Activated naive CD8-positive, alpha-beta T cell treated with anti-CD3 and anti-CD28 coated beads, Interleukin-2, amount 10 ng/mL, durations not matched to agents 7 days and 5 days (primary cell): ENCODE measurements around the gene TMEM51. TPM values are rescaled to one million over a fixed set of nuclear protein-coding genes. Genes with fewer than 3 reads are reported as not detected.

Experiments
- ATAC-seq: fragments of 150-1000 bp; cut with Tn5 transposase; one replicate; pipeline ENCODE4 v1.10.0; 2021; ENCODE audit warnings: low read depth, moderate library complexity
- POLR2A ChIA-PET: fragments of 350-600 bp; sonication (Branson Sonifier 250); formaldehyde crosslinking; loops from one replicate; lab custom pipeline; 2021; ENCODE audit warnings: antibody characterized with exemption; lab: Charles Lee
- DNase-seq: peaks from one replicate; pipeline ENCODE4 v3.0.0; 2021
- H3K27ac Mint-ChIP-seq: one replicate; pipeline ENCODE4 v1.8.0; 2022; ENCODE audit warnings: mild to moderate bottlenecking, mixed read lengths
- H3K27me3 Mint-ChIP-seq: one replicate; pipeline ENCODE4 v1.8.0; 2022; ENCODE audit warnings: mild to moderate bottlenecking, moderate library complexity, mixed read lengths
- H3K36me3 Mint-ChIP-seq: one replicate; pipeline ENCODE4 v1.8.0; 2021; ENCODE audit warnings: mild to moderate bottlenecking, mixed read lengths
- H3K4me1 Mint-ChIP-seq: one replicate; pipeline ENCODE4 v1.8.0; 2021; ENCODE audit warnings: mixed read lengths
- H3K4me3 Mint-ChIP-seq: one replicate; pipeline ENCODE4 v1.8.0; 2022; ENCODE audit warnings: mild to moderate bottlenecking, moderate library complexity, mixed read lengths
- H3K9me3 Mint-ChIP-seq: one replicate; pipeline ENCODE4 v1.8.0; 2021; ENCODE audit warnings: mixed read lengths
- total RNA-seq, 2 experiments: library from RNA; stranded (reverse); gene quantifications; one replicate each; pipeline ENCODE4 v1.2.3, GENCODE V29; 2021

TMEM51 gene
- total RNA-seq, 2 experiments from 2014 or later = 0.57 to 0.80 TPM

DNA sequence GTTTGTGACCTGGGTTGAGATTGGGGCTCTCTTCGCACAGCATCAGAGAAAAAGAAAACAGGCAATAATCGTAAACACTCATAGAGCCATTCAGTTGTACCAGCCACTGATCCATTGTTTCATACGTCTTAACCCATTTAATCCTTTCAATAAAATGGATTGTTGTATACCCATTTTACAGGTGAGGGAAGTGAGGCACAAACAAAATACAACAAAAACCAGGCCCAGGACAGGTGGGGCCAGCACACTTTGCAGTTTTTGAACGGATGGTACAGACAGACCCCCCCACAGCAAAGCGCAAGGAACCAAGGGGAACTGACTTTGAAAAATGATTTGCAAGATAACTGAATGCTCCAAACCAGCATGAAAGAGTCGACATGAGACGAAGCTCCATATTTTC is 89.2 kb downstream of the TMEM51 start:
- H3K36me3 Mint-ChIP-seq = peaks cover 14% of the 10 kb centered on the region

DNA sequence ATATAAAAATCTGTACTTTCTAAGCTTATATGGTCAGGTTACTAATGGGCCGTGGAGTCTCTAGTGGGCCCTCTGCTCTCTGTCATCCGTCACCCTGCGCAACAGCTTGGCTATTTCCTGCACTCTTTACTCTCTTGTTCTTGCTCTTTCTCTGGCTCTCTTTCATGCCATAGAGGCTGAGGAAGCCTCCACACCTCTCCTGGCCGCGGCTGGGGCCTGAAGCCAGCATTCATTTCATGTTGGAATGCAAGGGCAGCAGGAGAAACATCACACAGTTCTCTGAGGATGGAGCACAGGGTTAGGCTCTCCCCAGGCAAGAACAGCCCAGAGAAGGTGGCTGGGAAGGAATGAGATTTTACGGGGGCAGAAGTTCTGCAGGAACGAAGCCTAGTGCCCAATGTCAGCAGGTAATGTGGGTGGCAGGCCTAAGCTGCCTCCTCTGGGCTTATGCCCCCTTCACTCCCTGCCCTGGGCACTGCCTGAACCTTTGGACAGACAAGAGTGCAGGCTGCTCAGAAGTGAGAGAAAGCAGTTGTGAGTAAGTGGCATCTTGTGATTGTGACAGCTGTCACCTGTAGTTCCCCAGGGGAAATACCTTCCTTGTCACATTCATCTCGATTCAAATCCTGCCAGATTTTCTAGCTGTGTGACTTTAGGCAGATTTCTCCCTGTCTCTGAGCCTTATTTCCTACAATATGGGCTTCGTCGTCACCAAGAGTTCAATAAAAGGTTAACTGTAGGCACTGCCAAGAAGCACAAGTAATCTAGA is 89.9 kb downstream of the TMEM51 start:
- DNase-seq (no peak), ATAC-seq (no peak)
- Mint-ChIP-seq H3K27me3 (peaks cover 49% of the 10 kb centered on the region), H3K4me1 (peaks cover 20% of the 10 kb centered on the region), H3K36me3 (peaks cover 14% of the 10 kb centered on the region), H3K9me3 (peaks cover 14% of the 10 kb centered on the region), H3K27ac (no peak overlapping the region), H3K4me3 (no peak overlapping the region)
- POLR2A ChIA-PET = interaction anchor here (0.6 kb wide), 1 partner anchor 154 kb away, joined by 3 read pairs; no protein-coding TSS in a partner anchor

More for the DNA sequence above, 89.2 kb downstream of the TMEM51 start:
- Mint-ChIP-seq H3K4me3 (no peak overlapping the region), H3K27me3 (peaks cover 49% of the 10 kb centered on the region), H3K4me1 (peaks cover 14% of the 10 kb centered on the region), H3K27ac (no peak overlapping the region), H3K9me3 (peaks cover 14% of the 10 kb centered on the region)
- ATAC-seq (no peak), DNase-seq (no peak)
- POLR2A ChIA-PET = no interaction called here

DNA sequence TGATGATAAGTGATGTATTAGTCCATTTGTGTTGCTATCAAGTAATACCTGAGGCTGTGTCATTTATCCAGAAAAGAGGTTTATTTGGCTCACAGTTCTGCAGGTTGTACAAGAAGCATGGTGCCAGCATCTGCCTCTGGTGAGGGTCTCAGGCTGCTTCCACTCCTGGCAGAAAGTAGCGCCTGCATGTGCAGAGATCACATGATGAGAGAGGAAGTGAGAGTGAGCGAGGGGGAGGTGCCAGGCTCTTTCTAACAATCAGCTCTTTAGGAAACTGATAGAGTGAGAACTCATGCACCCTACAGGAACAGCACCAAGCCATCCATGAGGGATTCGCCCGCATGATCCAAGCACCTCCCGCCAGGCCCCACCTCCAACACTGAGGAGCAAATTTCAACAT is 91.3 kb downstream of the TMEM51 start:
- DNase-seq (no peak), ATAC-seq (no peak)
- H3K9me3 Mint-ChIP-seq = peaks cover 14% of the 10 kb centered on the region
- H3K36me3 Mint-ChIP-seq = peaks cover 14% of the 10 kb centered on the region
- H3K27ac Mint-ChIP-seq = no peak overlapping the region
- H3K4me1 Mint-ChIP-seq = peaks cover 32% of the 10 kb centered on the region
- POLR2A ChIA-PET = no interaction called here
- peaks cover 46% of the 10 kb centered on the region for H3K27me3 Mint-ChIP-seq
- H3K4me3 Mint-ChIP-seq = no peak overlapping the region

DNA sequence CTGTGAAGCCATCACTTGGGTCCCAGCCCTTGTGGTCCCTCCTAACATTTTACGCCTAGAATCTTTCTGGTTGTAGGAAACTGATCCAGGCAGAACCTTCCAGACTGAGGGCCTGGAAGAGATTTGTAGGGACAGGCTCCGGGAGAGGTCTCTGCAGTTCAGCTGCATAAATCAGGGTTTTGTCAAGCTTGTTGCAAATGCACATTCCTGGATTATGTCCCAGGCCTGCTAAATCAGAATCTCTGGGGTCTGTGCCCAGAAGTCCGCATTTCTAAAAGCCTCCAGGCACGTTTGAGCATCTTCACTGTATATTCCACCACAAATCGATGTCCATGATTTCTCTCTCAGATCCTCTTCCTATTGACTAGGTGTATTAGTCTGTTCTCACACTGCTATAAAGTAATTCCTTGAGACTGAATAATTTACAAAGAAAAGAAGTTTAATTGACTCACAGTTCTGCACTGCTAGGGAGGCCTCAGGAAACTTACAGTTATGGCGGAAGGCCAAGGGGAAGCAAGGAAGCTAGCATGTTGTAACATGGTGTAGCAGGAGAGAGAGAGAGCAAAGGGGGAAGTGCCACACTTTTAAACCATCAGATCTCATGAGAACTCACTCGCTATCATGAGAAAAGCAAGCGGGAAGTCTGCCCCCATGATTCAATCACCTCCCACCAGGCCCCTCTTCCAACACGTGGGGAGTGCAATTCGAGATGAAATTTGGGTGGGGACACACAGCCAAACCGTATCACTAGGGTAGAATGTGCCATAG is 92.2 kb downstream of the TMEM51 start:
- no peak overlapping the region for H3K4me3 Mint-ChIP-seq
- no peak for DNase-seq
- H3K4me1 Mint-ChIP-seq = peaks cover 38% of the 10 kb centered on the region
- ATAC-seq = no peak
- peaks cover 14% of the 10 kb centered on the region for H3K9me3 Mint-ChIP-seq
- peaks cover 47% of the 10 kb centered on the region for H3K27me3 Mint-ChIP-seq
- no peak overlapping the region for H3K27ac Mint-ChIP-seq
- POLR2A ChIA-PET = interaction anchor here (0.6 kb wide), 1 partner anchor 24 kb away, joined by 10 read pairs; no protein-coding TSS in a partner anchor
- peaks cover 14% of the 10 kb centered on the region for H3K36me3 Mint-ChIP-seq

DNA sequence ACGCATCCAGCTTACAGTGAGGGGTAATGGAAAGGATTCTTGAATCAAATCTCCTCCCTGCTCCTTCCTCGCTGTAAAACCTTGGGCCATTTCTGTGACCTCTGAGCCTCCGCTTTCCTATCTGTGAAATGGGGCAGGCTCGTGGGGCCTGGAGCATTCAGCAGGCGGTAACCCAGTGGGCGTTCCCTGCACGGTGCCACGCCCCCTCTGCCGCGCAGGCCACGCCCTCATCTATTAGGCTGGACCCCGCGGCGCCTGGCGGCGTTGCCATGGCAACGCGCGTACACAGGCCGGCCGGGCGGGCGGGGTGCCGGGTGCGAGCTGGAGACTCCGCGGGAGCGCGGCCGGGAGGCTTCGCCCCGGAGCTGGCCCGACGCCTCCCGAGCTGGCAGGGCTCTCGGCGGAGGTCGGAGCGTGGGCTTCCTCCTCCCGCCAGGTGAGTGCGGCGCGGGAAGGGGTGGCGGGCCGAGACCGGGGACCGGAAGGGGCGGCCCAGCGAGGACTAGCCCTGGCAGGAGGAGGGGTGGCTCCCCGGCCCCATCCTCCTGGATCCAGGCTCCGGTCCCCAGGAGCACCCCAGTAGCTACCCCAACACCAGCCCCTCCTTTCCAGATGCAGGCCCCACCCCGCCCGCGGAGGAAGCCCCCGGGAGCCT is 93.5 kb downstream of the TMEM51 start, which contains the start of gene FHAD1:
TSS of gene FHAD1 (plus strand) at position 264 of the 655 bp plus-strand sequence. CDS start 4,562 bp downstream, outside the sequence.
- peaks cover 44% of the 10 kb centered on the region for H3K27me3 Mint-ChIP-seq
- ATAC-seq (peak; percentile 16), DNase-seq (peak; percentile 61)
- peaks cover 18% of the 10 kb centered on the region for H3K36me3 Mint-ChIP-seq
- peaks cover 14% of the 10 kb centered on the region for H3K9me3 Mint-ChIP-seq
- POLR2A ChIA-PET = interaction anchor here (0.5 to 0.6 kb wide), 2 partner anchors 135 to 1515 kb away, joined by 3 read pairs; no protein-coding TSS in a partner anchor
- peaks cover 45% of the 10 kb centered on the region for H3K4me1 Mint-ChIP-seq
- H3K4me3 Mint-ChIP-seq = peak within 1 kb of the TSS; percentile 48
- peak within 1 kb of the TSS; percentile 85 for H3K27ac Mint-ChIP-seq

DNA sequence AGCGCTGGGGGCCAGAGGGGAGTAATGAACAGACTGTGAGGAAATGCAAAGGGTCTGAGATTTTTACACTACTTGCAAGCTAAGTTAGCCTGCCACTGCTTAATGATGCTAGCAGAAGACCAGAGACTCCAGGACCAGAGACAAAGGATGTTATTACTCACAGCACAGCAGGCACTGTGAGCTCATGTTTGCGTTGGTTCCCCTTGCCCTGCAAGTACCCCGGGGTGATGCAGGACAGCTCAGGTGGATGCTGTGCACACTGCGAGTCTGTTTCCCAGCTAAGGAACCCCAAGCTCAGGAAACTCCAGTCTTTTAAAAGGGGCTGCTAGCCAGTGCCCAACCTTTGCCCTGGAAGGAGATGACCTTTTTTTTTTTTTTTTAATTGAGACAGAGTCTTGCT is 94.7 kb downstream of the TMEM51 start:
- peaks cover 44% of the 10 kb centered on the region for H3K27me3 Mint-ChIP-seq
- peaks cover 18% of the 10 kb centered on the region for H3K36me3 Mint-ChIP-seq
- peak overlapping the region; percentile 85 for H3K27ac Mint-ChIP-seq
- ATAC-seq (no peak), DNase-seq (no peak)
- peaks cover 14% of the 10 kb centered on the region for H3K9me3 Mint-ChIP-seq
- POLR2A ChIA-PET = interaction anchor here (0.7 to 1.2 kb wide), 2 partner anchors 14 to 17 kb away, joined by 3 to 6 read pairs; no protein-coding TSS in a partner anchor
- H3K4me3 Mint-ChIP-seq = peak overlapping the region; percentile 48
- peaks cover 56% of the 10 kb centered on the region for H3K4me1 Mint-ChIP-seq

DNA sequence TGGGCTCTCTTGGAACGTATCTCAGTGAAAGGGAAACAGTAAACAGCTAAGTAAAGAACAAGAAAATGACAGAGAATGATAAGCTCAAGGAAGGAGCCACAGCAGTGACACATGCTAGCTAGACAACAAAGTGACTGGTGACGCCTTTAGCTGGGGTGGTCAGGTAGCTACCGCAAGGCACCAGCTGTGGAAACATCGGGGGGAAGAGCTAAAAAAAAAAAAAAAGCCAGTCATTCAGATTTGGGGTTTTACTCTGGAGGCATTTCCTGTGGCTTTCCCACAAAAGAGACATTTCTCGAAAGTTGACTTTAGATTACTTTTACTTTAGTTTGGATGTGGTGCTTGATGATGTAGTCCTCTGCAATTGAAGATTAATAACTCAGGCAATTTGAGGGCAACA is 95.5 kb downstream of the TMEM51 start:
- DNase-seq = peak; percentile 74
- H3K36me3 Mint-ChIP-seq = peaks cover 18% of the 10 kb centered on the region
- peaks cover 63% of the 10 kb centered on the region for H3K4me1 Mint-ChIP-seq
- POLR2A ChIA-PET = interaction anchor here (0.6 to 1.2 kb wide), 4 partner anchors 13 to 1109 kb away, joined by 3 to 6 read pairs (median 3); no protein-coding TSS in a partner anchor
- peak overlapping the region; percentile 65 for H3K4me3 Mint-ChIP-seq
- H3K9me3 Mint-ChIP-seq = peaks cover 14% of the 10 kb centered on the region
- H3K27me3 Mint-ChIP-seq = peaks cover 48% of the 10 kb centered on the region
- peak; percentile 87 for ATAC-seq
- peak overlapping the region; percentile 85 for H3K27ac Mint-ChIP-seq

DNA sequence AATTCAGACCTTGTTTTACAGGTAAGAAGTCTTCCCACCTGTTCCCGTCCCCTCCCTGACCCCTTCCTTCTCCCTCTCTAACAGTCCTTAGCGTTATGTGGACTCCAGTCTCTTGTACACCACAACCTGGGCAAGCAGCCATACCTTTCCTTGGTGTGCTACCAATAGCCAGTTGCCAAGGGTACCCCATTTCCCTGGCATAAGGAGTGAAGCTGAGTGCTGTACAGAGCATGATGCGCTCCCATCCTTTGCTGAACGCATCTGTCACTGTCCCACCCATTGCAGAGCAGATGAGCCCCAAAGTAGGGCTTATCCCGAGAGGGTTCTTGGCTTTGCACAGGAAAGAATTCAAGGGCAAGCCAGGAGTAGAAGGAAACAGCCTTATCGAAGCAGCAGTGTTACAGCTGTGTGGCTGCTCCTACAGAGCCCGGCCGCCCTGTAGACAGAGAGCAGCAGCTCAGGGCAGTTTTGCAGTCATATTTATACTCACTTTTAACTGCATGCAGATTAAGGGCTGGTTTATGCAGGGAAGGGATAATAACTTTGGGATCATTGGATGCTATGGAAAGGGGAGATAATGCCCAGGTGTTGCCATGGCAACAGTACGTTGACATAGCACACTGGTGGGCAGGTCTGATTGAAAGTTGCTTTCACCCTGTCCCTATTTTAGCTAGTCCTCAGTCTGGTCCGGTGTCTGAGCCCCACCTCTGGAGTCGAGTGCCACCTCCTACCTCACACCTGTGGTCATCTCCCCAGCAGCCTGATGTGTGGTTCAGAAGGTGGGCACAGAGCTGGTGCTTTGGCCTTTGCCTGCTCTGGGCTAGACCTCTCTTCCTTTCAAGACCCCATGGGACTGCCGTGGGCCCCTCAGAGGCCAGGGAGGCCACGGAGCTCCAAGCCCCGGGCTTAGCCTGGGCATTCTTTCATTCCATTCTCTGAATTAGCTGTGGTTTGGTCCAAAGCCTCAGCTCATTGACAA is 98.6 kb downstream of the TMEM51 start:
- POLR2A ChIA-PET = no interaction called here
- peak overlapping the region; percentile 70 for H3K27ac Mint-ChIP-seq
- peaks cover 5% of the 10 kb centered on the region for H3K36me3 Mint-ChIP-seq
- H3K27me3 Mint-ChIP-seq = peaks cover 26% of the 10 kb centered on the region
- ATAC-seq = no peak
- H3K4me1 Mint-ChIP-seq = peaks cover 53% of the 10 kb centered on the region
- peak overlapping the region; percentile 53 for H3K4me3 Mint-ChIP-seq
- H3K9me3 Mint-ChIP-seq = no peaks in the 10 kb centered on the region
- peak; percentile 40 for DNase-seq

DNA sequence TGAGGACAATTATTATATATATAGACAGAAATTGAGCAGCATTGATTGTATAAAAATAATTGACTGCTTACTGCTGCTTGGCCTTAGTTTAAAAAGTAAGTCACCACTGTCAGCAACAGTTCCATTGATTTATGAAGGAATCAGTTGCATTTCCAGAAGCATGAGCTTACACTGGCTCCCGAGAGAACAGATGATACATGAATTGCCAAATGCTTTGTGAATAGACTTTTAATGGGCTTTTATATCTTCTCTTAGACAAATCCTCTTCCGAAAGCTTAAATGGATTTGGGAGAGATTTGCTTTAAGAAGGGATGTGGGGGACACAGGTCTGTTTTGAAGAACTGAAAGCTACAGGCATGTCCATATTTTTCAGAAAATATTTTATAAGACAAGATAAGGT is 101.0 kb downstream of the TMEM51 start:
- POLR2A ChIA-PET = no interaction called here
- no peak for DNase-seq
- ATAC-seq = no peak
- H3K9me3 Mint-ChIP-seq = no peaks in the 10 kb centered on the region
- H3K27me3 Mint-ChIP-seq = peaks cover 27% of the 10 kb centered on the region
- peaks cover 34% of the 10 kb centered on the region for H3K4me1 Mint-ChIP-seq
- no peak overlapping the region for H3K27ac Mint-ChIP-seq
- H3K36me3 Mint-ChIP-seq = peaks cover 5% of the 10 kb centered on the region
- H3K4me3 Mint-ChIP-seq = no peak overlapping the region

DNA sequence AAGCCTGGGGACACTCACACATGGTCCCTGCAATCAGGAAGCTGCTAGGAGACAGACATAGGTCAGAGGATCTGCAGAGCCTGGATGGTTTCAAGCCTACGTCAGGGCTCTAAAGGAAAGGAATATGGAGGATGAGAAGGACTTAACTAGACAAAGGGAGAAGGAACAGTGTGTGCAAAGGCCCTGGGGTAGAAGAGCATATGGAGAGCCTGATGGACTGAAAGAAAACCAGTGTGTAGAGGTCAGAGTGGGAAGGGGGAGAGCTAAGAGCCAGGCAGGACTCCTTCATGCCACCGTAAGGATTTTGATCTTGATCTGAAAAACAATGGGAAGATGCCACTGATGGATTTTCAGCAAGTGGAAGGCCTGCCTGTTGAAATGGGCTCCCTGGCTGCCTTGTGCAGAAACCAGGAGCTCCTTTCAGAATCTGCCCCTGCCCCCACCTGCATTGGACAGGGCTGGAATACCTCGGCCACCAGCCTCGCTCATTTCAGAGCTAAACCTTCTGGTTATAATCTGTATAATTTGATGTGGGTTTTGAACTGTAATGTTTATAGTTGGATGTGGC is 102.1 kb downstream of the TMEM51 start:
- Mint-ChIP-seq H3K27me3 (peaks cover 27% of the 10 kb centered on the region), H3K4me1 (peaks cover 29% of the 10 kb centered on the region), H3K4me3 (no peak overlapping the region), H3K36me3 (peaks cover 5% of the 10 kb centered on the region), H3K9me3 (no peaks in the 10 kb centered on the region), H3K27ac (no peak overlapping the region)
- ATAC-seq = no peak
- POLR2A ChIA-PET = interaction anchor here (0.5 kb wide), 1 partner anchor 1499 kb away, joined by 3 read pairs; no protein-coding TSS in a partner anchor
- DNase-seq = no peak

DNA sequence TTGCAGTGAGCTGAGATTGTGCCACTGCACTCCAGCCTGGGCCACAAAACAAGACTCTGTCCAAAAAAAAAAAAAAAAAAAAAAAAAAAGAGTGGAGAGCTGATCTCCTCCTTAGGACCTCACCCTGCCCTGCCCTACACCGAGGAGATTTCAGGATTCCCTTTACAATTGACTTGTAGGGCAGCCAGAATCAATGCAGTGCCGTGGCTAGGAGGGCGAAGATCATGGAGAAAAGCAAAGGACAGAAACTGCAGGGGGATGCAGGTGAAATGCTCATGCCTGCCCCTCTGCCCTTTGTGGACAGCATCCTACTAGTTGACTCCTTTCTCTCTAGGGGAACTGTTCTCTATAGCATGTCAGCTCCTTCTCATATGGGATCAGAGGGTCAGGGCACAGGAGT is 103.0 kb downstream of the TMEM51 start:
- H3K27me3 Mint-ChIP-seq = peaks cover 31% of the 10 kb centered on the region
- DNase-seq (no peak), ATAC-seq (no peak)
- no peaks in the 10 kb centered on the region for H3K9me3 Mint-ChIP-seq
- POLR2A ChIA-PET = no interaction called here
- H3K27ac Mint-ChIP-seq = no peak overlapping the region
- peaks cover 1% of the 10 kb centered on the region for H3K36me3 Mint-ChIP-seq
- peaks cover 34% of the 10 kb centered on the region for H3K4me1 Mint-ChIP-seq
- no peak overlapping the region for H3K4me3 Mint-ChIP-seq

DNA sequence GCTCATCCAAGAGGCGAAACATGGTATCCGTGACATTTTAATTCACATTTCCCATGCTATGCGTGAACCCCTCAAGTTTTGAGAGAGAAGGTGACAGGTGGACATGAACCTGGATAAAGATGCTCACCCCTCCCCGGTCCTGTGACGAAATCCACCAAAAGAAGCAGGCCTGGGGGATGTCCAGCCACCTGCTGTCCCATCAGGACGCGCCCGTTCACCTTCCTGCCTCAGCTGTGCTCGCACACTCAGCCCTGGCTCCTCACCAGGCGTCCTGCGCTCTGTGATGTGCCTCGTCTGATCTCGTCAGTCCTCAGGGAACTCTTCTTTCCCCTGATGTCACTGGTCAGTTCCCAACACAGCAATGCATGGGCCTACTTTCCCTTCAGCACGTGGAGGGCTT is 103.8 kb downstream of the TMEM51 start:
- no peak overlapping the region for H3K27ac Mint-ChIP-seq
- H3K4me1 Mint-ChIP-seq = peaks cover 32% of the 10 kb centered on the region
- peaks cover 36% of the 10 kb centered on the region for H3K27me3 Mint-ChIP-seq
- no peak overlapping the region for H3K4me3 Mint-ChIP-seq
- peaks cover 1% of the 10 kb centered on the region for H3K36me3 Mint-ChIP-seq
- no peak for DNase-seq
- POLR2A ChIA-PET = no interaction called here
- H3K9me3 Mint-ChIP-seq = no peaks in the 10 kb centered on the region
- ATAC-seq = no peak
